Measurements from ENCODE around the gene TTYH3.
A peak's percentile ranks its signal among the peaks of the same experiment; 100 is the strongest.

TTYH3 gene

DNA sequence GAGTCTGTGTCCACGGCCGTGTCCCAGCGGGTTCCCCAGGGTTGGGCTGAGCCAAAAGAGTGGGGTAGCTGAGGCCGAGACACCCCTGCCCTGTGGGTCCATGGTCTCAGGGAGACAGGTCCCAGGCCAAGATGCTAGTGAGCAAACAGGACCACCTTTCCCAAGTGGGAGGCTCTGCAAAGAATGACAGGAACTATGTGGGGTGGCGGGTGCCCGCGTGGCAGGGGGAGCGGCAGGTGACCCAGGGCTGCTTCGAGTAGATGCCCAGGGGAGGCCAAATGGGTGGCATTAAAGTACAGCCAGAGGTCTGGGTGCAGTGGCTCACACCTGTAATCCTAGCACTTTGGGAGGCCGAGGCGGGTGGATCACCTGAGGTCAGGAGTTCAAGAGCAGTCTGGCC, 18.2 kb downstream of the TTYH3 start:
- POLR2A ChIA-PET: no interaction called here
- no peak for DNase-seq (ENCODE audit: extremely low spot score)
- TF ChIP-seq BHLHE40 (IDR thresholded peaks at IDR 0.05; ENCODE audit: borderline replicate concordance) (no peak), ZNF384 (IDR thresholded peaks at IDR 0.05) (no peak), FOXA1 (IDR thresholded peaks at IDR 0.05) (no peak), FOXK2 (IDR thresholded peaks at IDR 0.05) (no peak), FOXM1 (IDR thresholded peaks at IDR 0.05; ENCODE audit: borderline replicate concordance) (no peak), SUZ12 (IDR thresholded peaks at IDR 0.05) (no peak), L3MBTL2 (conservative IDR thresholded peaks at IDR 0.05) (no peak), SP1 (IDR thresholded peaks at IDR 0.05) (no peak), ELF4 (IDR thresholded peaks at IDR 0.05) (no peak), NFRKB (IDR thresholded peaks at IDR 0.05) (no peak), HDGF (IDR thresholded peaks at IDR 0.05; ENCODE audit: borderline replicate concordance) (no peak)
- TF ChIP-seq, protein P1, sequence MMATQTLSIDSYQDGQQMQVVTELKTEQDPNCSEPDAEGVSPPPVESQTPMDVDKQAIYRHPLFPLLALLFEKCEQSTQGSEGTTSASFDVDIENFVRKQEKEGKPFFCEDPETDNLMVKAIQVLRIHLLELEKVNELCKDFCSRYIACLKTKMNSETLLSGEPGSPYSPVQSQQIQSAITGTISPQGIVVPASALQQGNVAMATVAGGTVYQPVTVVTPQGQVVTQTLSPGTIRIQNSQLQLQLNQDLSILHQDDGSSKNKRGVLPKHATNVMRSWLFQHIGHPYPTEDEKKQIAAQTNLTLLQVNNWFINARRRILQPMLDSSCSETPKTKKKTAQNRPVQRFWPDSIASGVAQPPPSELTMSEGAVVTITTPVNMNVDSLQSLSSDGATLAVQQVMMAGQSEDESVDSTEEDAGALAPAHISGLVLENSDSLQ (IDR thresholded peaks at IDR 0.05): no peak
- CTCF ChIA-PET: interaction anchor here (0.6 kb wide), 1 partner anchor 304 kb away, joined by 3 read pairs; no protein-coding TSS in a partner anchor

GRCh38 chr7:2650451-2650850, 18.7 kb downstream of the TTYH3 start:
- ChIA-PET POLR2A (no interaction called here), CTCF (interaction anchor here (0.6 to 1.7 kb wide), 3 partner anchors 8 to 305 kb away, joined by 3 to 9 read pairs (median 7); no protein-coding TSS in a partner anchor)
- DNase-seq (ENCODE audit: extremely low spot score): no peak
- TF ChIP-seq NFRKB (IDR thresholded peaks at IDR 0.05) (no peak), L3MBTL2 (conservative IDR thresholded peaks at IDR 0.05) (no peak), SUZ12 (IDR thresholded peaks at IDR 0.05) (no peak), LEF1 (IDR thresholded peaks at IDR 0.05; ENCODE audit: borderline replicate concordance) (no peak), ZNF384 (IDR thresholded peaks at IDR 0.05) (no peak), HDGF (IDR thresholded peaks at IDR 0.05; ENCODE audit: borderline replicate concordance) (no peak), SP1 (IDR thresholded peaks at IDR 0.05) (no peak), TARDBP (IDR thresholded peaks at IDR 0.05) (no peak)
- TF ChIP-seq, protein P1 (IDR thresholded peaks at IDR 0.05): no peak

- CTCF ChIA-PET: interaction anchor here (0.6 to 1.7 kb wide), 6 partner anchors 9 to 183 kb away, joined by 3 to 9 read pairs (median 6); partner anchors contain the start of gene TTYH3
- TF ChIP-seq FOXA1 (IDR thresholded peaks at IDR 0.05) (no peak), HDGF (IDR thresholded peaks at IDR 0.05; ENCODE audit: borderline replicate concordance) (no peak), L3MBTL2 (conservative IDR thresholded peaks at IDR 0.05) (no peak), LEF1 (IDR thresholded peaks at IDR 0.05; ENCODE audit: borderline replicate concordance) (no peak), SP1 (IDR thresholded peaks at IDR 0.05) (no peak), FOXM1 (IDR thresholded peaks at IDR 0.05; ENCODE audit: borderline replicate concordance) (no peak), ZNF384 (IDR thresholded peaks at IDR 0.05) (no peak)
- TF ChIP-seq, protein P1 (IDR thresholded peaks at IDR 0.05): no peak
- peak; percentile 64 for DNase-seq (ENCODE audit: extremely low spot score)
- POLR2A ChIA-PET: no interaction called here
These were observed 19.6 kb downstream of the TTYH3 start for GRCh38 chr7:2651336-2651735.

DNA sequence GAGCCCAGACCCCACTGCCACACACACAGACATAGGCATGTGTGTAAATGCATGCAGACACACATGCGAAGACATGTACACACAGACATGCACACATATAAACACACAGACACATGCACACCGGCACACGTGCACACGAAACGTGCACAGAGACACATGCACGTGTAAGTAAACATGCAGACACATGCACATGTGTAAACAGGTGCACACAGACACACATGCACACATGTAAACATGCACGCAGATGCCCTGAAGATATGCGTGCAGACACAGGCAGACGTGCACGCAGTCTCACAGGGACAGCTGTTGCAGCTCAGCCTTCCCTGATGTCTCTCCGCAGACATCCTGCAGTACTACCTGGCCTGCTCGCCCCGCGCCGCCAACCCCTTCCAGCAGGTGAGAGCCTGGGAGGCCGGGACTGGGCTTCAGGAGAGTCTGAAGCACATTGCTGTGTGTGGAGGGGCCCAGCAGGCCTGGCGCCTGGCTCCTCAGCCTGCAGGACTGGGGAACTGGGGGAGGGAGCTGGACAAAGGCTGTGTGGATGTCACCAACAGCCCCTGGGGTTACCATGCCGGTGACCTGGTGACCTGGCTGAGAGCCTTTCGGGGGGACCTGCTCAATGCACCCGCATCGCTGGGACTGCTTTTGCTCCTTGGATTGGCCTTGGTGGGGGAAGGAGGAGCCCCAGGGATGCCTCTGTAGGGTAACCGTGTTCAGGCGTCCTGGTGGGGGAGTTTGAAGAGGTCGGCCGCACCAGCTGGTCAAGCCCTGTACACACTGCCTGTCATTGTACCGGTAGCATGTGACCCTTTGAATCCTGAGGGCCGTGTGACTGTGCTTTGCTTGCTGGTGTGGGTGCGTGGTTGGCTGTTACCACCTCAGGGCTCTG, 20.3 kb downstream of the TTYH3 start:
- TF ChIP-seq NFRKB (IDR thresholded peaks at IDR 0.05): no peak
- POLR2A ChIA-PET: no interaction called here
- CTCF ChIA-PET: interaction anchor here (0.6 to 1.7 kb wide), 6 partner anchors 8 to 182 kb away, joined by 3 to 9 read pairs (median 6); partner anchors contain the start of gene TTYH3
- DNase-seq (ENCODE audit: extremely low spot score): no peak

DNA sequence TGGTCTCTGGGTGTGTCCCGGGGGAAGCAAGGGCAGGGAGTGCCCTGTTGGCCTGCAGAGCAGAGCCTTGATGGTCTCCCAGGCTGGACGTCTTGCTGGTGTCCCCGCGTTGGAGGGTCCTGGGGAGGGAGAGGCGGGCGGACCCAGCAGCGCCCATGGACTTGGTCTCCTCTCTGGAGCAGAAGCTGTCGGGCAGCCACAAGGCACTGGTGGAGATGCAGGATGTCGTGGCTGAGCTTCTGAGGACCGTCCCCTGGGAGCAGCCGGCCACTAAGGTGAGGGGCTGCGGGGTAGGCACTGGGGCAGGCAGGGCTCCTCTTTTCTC, 20.9 kb downstream of the TTYH3 start:
- CTCF ChIA-PET: interaction anchor here (0.6 to 1.0 kb wide), 2 partner anchors 10 to 184 kb away, joined by 5 to 6 read pairs; no protein-coding TSS in a partner anchor
- POLR2A ChIA-PET: no interaction called here
- no peak for TF ChIP-seq L3MBTL2 (conservative IDR thresholded peaks at IDR 0.05)
- TF ChIP-seq ELF4 (IDR thresholded peaks at IDR 0.05): no peak
- no peak for TF ChIP-seq LEF1 (IDR thresholded peaks at IDR 0.05; ENCODE audit: borderline replicate concordance)
- no peak for TF ChIP-seq ZNF384 (IDR thresholded peaks at IDR 0.05)
- TF ChIP-seq FOXA1 (IDR thresholded peaks at IDR 0.05): no peak
- no peak for TF ChIP-seq ARNT (IDR thresholded peaks at IDR 0.05)
- TF ChIP-seq CTBP1 (IDR thresholded peaks at IDR 0.05; ENCODE audit: borderline replicate concordance): no peak
- TF ChIP-seq HDGF (IDR thresholded peaks at IDR 0.05; ENCODE audit: borderline replicate concordance): no peak
- no peak for DNase-seq (ENCODE audit: extremely low spot score)

GRCh38 chr7:2654059-2654458, 22.3 kb downstream of the TTYH3 start:
- TF ChIP-seq LEF1 (IDR thresholded peaks at IDR 0.05; ENCODE audit: borderline replicate concordance): no peak
- no peak for TF ChIP-seq SP1 (IDR thresholded peaks at IDR 0.05)
- no peak for TF ChIP-seq NFRKB (IDR thresholded peaks at IDR 0.05)
- no peak for TF ChIP-seq TARDBP (IDR thresholded peaks at IDR 0.05)
- TF ChIP-seq ZNF384 (IDR thresholded peaks at IDR 0.05): no peak
- TF ChIP-seq CTBP1 (IDR thresholded peaks at IDR 0.05; ENCODE audit: borderline replicate concordance): no peak
- no peak for TF ChIP-seq FOXK2 (IDR thresholded peaks at IDR 0.05)
- no peak for TF ChIP-seq ELF4 (IDR thresholded peaks at IDR 0.05)
- no peak for TF ChIP-seq FOXM1 (IDR thresholded peaks at IDR 0.05; ENCODE audit: borderline replicate concordance)
- TF ChIP-seq BHLHE40 (IDR thresholded peaks at IDR 0.05; ENCODE audit: borderline replicate concordance): no peak
- no peak for TF ChIP-seq SUZ12 (IDR thresholded peaks at IDR 0.05)
- TF ChIP-seq FOXA1 (IDR thresholded peaks at IDR 0.05): no peak
- no peak for TF ChIP-seq HDGF (IDR thresholded peaks at IDR 0.05; ENCODE audit: borderline replicate concordance)
- TF ChIP-seq L3MBTL2 (conservative IDR thresholded peaks at IDR 0.05): no peak
- ChIA-PET POLR2A (no interaction called here), CTCF (no interaction called here)
- no peak for DNase-seq (ENCODE audit: extremely low spot score)

Data from HEK293T (cell line).